AG09309 (cell line): Measurements from ENCODE around the gene OR13C9.
"Not testable (repeated sequence)": the region's sequence is repeated elsewhere in the genome, so short reads cannot be mapped to it uniquely, and the experiment has no call there.

ENCODE experiments used
- DNase-seq: peaks from one replicate; pipeline ENCODE4 v3.0.0-alpha.2; 2010; ENCODE audit warnings: low read depth
- H3K4me3 ChIP-seq: 2 replicates; pipeline ENCODE4 v1.5.1; 2011; ENCODE audit warnings: mild to moderate bottlenecking, low read depth, low read length, moderate library complexity; ENCODE audit not compliant: control insufficient read depth
- CTCF ChIP-seq: IDR thresholded peaks from 2 replicates; pipeline ENCODE4 v1.5.1; 2011; ENCODE audit warnings: mild to moderate bottlenecking, low read depth, low read length, inconsistent platforms; ENCODE audit not compliant: insufficient read depth, control insufficient read depth; ENCODE audit errors: missing control alignments

OR13C9 gene

DNA sequence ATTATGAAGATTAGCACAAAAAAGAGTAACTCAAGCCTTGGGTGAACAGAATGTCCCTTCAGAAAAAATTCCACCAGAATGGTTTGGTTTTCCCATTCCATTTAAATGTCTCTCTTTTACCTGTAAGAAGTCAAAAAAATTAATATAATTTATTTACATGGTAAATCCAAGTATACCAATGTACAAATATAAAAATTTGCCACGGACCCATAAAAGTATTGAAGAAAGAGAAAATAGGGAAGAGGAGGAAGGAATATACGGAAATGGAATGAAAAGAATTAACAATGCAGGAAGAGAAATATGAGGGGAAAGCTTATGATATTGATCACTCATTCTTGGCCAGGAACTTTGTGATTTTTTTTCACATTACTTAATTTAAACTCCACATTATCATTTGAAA, at the start of gene OR13C9:
TSS of gene OR13C9 (minus strand) at position 101 of the 400 bp plus-strand sequence. CDS start at position 101, 0 bp downstream.
- TF ChIP-seq CTCF = no peak
- no peak for DNase-seq
- no peak within 1 kb of the TSS for H3K4me3 ChIP-seq

DNA sequence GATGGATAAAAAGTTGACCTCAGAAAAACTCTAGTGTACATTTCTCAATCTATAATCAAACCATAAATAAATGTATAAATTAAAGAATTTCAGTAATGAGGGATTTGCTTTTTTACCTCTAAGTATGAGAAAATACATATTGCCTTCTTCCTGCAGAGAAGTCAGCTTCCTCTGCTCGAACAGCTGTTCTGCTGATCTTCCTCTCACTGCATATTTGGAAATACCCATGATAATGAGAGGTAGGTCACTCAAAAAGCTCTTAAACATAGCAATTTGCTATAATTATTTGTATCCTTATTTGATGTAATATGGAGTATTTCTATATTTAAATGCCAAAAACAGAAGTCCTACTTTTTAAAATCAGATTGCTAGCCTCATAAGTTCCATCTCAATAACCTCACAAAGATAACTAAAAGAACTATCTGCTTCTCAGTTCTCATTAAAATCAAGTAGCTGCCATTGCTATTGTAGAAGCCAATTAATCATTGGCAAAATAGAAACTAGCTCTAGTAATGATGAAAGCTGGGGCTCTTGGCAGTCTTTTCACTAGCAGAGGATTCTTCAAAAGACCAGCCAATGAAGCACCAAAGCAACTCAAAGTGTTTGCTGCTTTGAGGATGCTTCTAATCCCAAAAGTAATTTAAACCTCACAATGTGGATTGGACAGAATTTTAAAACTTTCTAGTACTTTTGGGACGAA, 40.6 kb upstream of the OR13C9 start:
- no peak for DNase-seq
- TF ChIP-seq CTCF = no peak
- no peak overlapping the region for H3K4me3 ChIP-seq

GRCh38 chr9:104635456-104635855, 17.5 kb upstream of the OR13C9 start:
- no peak overlapping the region for H3K4me3 ChIP-seq
- TF ChIP-seq CTCF = no peak
- no peak for DNase-seq

DNA sequence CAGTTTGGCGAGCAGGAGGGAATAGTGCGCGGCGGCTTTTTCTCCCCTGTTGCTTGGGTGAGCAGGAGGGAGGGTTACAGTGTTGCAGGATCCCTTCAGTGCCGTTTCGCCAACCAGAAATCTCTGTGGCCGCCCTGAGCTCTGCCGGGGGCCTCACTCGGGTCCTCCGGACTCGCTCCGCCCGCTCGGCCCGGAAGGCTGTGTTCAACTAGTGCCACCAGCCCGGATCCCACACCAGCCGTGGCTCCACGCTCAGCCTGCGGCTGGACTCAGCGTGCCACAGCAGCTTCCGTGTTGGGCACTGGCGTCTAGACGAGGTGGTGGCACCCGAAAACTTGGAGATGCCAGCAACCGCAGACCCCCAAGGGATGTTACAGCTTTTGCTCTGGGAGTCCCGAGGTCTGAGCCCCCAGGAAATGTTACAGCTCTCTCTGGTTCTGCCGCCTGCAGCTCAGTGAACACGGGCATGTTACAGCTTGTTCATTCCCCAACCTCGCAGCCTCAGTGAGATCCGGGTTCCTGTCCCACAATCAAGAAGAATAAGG, 16.0 kb upstream of the OR13C9 start:
- no peak for TF ChIP-seq CTCF
- no peak overlapping the region for H3K4me3 ChIP-seq
- DNase-seq = no peak

DNA sequence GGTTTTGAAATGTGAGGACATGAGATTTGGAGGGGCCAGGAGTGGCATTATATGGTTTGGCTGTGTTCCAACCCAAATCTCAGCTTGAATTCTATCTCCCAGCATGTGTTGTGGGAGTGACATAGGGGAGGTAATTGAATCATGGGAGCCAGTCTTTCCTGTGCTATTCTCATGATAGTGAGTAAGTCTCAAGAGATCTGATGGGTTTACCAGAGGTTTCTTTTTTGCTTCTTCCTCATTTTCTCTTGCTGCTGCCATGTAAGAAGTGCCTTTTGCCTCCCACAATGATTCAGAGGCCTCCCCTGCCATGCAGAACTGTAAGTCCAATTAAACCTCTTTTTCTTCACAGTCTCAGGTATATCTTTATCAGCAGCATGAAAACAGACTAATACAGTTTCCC, 8.0 kb upstream of the OR13C9 start:
- H3K4me3 ChIP-seq, DNase-seq: not testable (repeated sequence)

DNA sequence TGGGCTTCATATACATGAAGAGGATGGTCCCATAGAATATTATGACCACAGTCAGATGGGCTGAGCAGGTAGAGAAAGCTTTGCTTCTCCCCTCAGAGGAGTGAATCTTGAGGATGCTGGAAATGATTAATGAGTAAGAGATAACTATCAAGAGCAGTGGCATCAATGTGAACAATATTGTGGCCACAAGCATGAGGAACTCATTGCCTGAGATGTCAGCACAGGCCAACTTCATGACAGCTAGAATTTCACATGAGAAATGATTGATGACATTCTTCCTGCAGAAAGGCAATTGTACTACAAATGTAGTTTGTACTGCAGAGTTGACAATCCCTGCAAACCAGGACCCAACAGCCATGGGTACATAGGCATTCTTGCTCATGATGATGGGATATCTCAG, 586 bp downstream of the OR13C9 start:
- DNase-seq = no peak
- H3K4me3 ChIP-seq = no peak overlapping the region
- no peak for TF ChIP-seq CTCF

DNA sequence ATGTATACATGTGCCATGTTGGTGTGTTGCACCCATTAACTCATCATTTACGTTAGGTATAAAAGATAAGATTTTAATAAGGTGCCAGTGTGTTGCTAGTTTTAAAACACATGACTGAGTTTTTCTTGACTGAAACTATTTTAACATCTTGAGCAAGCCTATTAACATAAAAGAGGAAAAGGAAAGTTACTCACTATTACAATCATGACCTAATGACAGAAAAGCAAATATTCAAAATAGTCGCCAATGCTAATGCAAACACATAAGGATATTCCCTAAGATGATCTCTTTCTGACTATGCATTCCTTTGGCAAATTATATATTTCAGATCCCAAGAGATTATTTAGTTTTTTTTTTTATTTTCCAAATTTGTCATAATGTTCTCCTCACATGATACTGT, 6.8 kb downstream of the OR13C9 start:
- no peak for DNase-seq
- TF ChIP-seq CTCF = no peak

More for the DNA sequence above, 6.8 kb downstream of the OR13C9 start:
- H3K4me3 ChIP-seq = no peak overlapping the region
